Measurements from ENCODE around the gene IDH3G. TPM values are rescaled to one million over a fixed set of nuclear protein-coding genes. Genes with fewer than 3 reads are reported as not detected.

Gene IDH3G
- total RNA-seq, 1 experiment from 2014 or later = 89.4 TPM

GRCh38 chrX:153800746-153801145 lies 6.6 kb upstream of the IDH3G start:
- intact Hi-C loops (cut with micrococcal nuclease; ENCODE audit: unreplicated experiment) (loop anchor here (10.0 kb wide), 1 partner anchor 84 kb away; the partner anchor contains the start of gene L1CAM), in situ Hi-C loops (cut with HindIII; ENCODE audit: low pct_unique_long_range_greater_than_20kb, low sequenced_read_pairs) (no loop called here)
- no peaks in the 10 kb centered on the region for H3K9me3 ChIP-seq (ENCODE audit: control insufficient read depth, insufficient read depth, low read depth, low read length)
- ChIA-PET CTCF (no interaction called here), POLR2A (no interaction called here)
- no peak for DNase-seq (ENCODE audit: low read depth, low spot score)
- H3K4me3 ChIP-seq (ENCODE audit: low read depth in 2 of 2, low read length in 2 of 2) = no peak overlapping the region
- no peak for TF ChIP-seq TCF7L2 (IDR thresholded peaks at IDR 0.05; ENCODE audit: low read depth, low read length)
- TF ChIP-seq REST (IDR thresholded peaks at IDR 0.05; ENCODE audit: insufficient read depth in 1 of 2, low read depth in 2 of 2, low read length in 1 of 2) = no peak
- TF ChIP-seq SIN3A (IDR thresholded peaks at IDR 0.05; ENCODE audit: borderline replicate concordance, insufficient read depth, low read depth, low read length) = no peak
- 0 out of 2 replicates have a peak, but pooled peaks have one; percentile 22 for TF ChIP-seq POLR2AphosphoS5 (IDR thresholded peaks at IDR 0.05; ENCODE audit: low read depth, low read length)
- TF ChIP-seq CTCF (IDR thresholded peaks at IDR 0.05) = no peak
- H3K27me3 ChIP-seq (ENCODE audit: control insufficient read depth, insufficient read depth, low read length) = no peaks in the 10 kb centered on the region
- no peak overlapping the region for H3K27ac ChIP-seq (ENCODE audit: low read length)
- BruUV-seq (replicated peaks) = no TSS peak
- no peaks in the 10 kb centered on the region for H3K36me3 ChIP-seq (ENCODE audit: control insufficient read depth, insufficient read depth, low read length)
- ATAC-seq = peak; percentile 32
- H3K4me1 ChIP-seq (ENCODE audit: control insufficient read depth, insufficient read depth, low read length) = peaks cover 5% of the 10 kb centered on the region

GRCh38 chrX:153800177-153800722 lies 6.1 kb upstream of the IDH3G start:
- BruUV-seq (replicated peaks) = no TSS peak
- H3K4me3 ChIP-seq (ENCODE audit: low read depth in 2 of 2, low read length in 2 of 2) = no peak overlapping the region
- intact Hi-C loops (cut with micrococcal nuclease; ENCODE audit: unreplicated experiment) (loop anchor here (10.0 kb wide), 1 partner anchor 85 kb away; the partner anchor contains the start of gene L1CAM), in situ Hi-C loops (cut with HindIII; ENCODE audit: low pct_unique_long_range_greater_than_20kb, low sequenced_read_pairs) (no loop called here)
- H3K9me3 ChIP-seq (ENCODE audit: control insufficient read depth, insufficient read depth, low read depth, low read length) = no peaks in the 10 kb centered on the region
- H3K27ac ChIP-seq (ENCODE audit: low read length) = no peak overlapping the region
- CTCF ChIA-PET = no interaction called here
- POLR2A ChIA-PET = no interaction called here
- H3K36me3 ChIP-seq (ENCODE audit: control insufficient read depth, insufficient read depth, low read length) = peaks cover 3% of the 10 kb centered on the region; the same call in 1 of the 2 replicates
- ATAC-seq = peak; percentile 47
- peaks cover 10% of the 10 kb centered on the region for H3K4me1 ChIP-seq (ENCODE audit: control insufficient read depth, insufficient read depth, low read length)
- DNase-seq (ENCODE audit: low read depth, low spot score) = no peak
- no peaks in the 10 kb centered on the region for H3K27me3 ChIP-seq (ENCODE audit: control insufficient read depth, insufficient read depth, low read length)
- TF ChIP-seq POLR2AphosphoS5 (IDR thresholded peaks at IDR 0.05; ENCODE audit: low read depth, low read length) (no peak; the same call in 1 of the 2 replicates), SIN3A (IDR thresholded peaks at IDR 0.05; ENCODE audit: borderline replicate concordance, insufficient read depth, low read depth, low read length) (no peak), CTCF (IDR thresholded peaks at IDR 0.05) (no peak), REST (IDR thresholded peaks at IDR 0.05; ENCODE audit: insufficient read depth in 1 of 2, low read depth in 2 of 2, low read length in 1 of 2) (no peak), TCF7L2 (IDR thresholded peaks at IDR 0.05; ENCODE audit: low read depth, low read length) (no peak)
